Measurements from ENCODE around the gene TMEM178A. TPM values are rescaled to one million over a fixed set of nuclear protein-coding genes. Genes with fewer than 3 reads are reported as not detected.

The TMEM178A gene
- total RNA-seq, 1 donor from 2014 or later: not detected

- Mint-ChIP-seq H3K36me3 (ENCODE audit: low read depth) (no peaks in the 10 kb centered on the region), H3K9me3 (no peaks in the 10 kb centered on the region), H3K4me3 (no peak overlapping the region), H3K27me3 (peaks cover 6% of the 10 kb centered on the region), H3K27ac (no peak overlapping the region), H3K4me1 (no peaks in the 10 kb centered on the region)
- CTCF ChIA-PET: no interaction called here
- POLR2A ChIA-PET: no interaction called here
- intact Hi-C loops (cut with micrococcal nuclease): no loop called here
- TF ChIP-seq CTCF (IDR thresholded peaks at IDR 0.05): no peak
- DNase-seq: no peak
- ATAC-seq (ENCODE audit: low read depth): no peak
Observed at GRCh38 chr2:39715822-39716221, 50.1 kb downstream of the TMEM178A start.

- DNase-seq (no peak), ATAC-seq (ENCODE audit: low read depth) (no peak)
- POLR2A ChIA-PET: no interaction called here
- H3K36me3 Mint-ChIP-seq (ENCODE audit: low read depth): no peaks in the 10 kb centered on the region
- TF ChIP-seq CTCF (IDR thresholded peaks at IDR 0.05): no peak
- CTCF ChIA-PET: no interaction called here
- H3K9me3 Mint-ChIP-seq: no peaks in the 10 kb centered on the region
- no peak overlapping the region for H3K4me3 Mint-ChIP-seq
- peaks cover 8% of the 10 kb centered on the region for H3K27me3 Mint-ChIP-seq
- H3K4me1 Mint-ChIP-seq: no peaks in the 10 kb centered on the region
- no peak overlapping the region for H3K27ac Mint-ChIP-seq
- intact Hi-C loops (cut with micrococcal nuclease): no loop called here
Observed at GRCh38 chr2:39717067-39717466, 51.4 kb downstream of the TMEM178A start.

GRCh38 chr2:39718483-39718882, 52.8 kb downstream of the TMEM178A start:
- TF ChIP-seq CTCF (IDR thresholded peaks at IDR 0.05): no peak
- H3K27ac Mint-ChIP-seq: no peak overlapping the region
- no peak overlapping the region for H3K4me3 Mint-ChIP-seq
- intact Hi-C loops (cut with micrococcal nuclease): no loop called here
- H3K36me3 Mint-ChIP-seq (ENCODE audit: low read depth): no peaks in the 10 kb centered on the region
- peaks cover 7% of the 10 kb centered on the region for H3K27me3 Mint-ChIP-seq
- no peaks in the 10 kb centered on the region for H3K9me3 Mint-ChIP-seq
- no peak for ATAC-seq (ENCODE audit: low read depth)
- no peak for DNase-seq
- POLR2A ChIA-PET: no interaction called here
- no peaks in the 10 kb centered on the region for H3K4me1 Mint-ChIP-seq
- CTCF ChIA-PET: interaction anchor here (0.7 kb wide), 1 partner anchor 23 kb away, joined by 3 read pairs; no protein-coding TSS in a partner anchor

GRCh38 chr2:39719317-39719716, 53.6 kb downstream of the TMEM178A start:
- no peaks in the 10 kb centered on the region for H3K36me3 Mint-ChIP-seq (ENCODE audit: low read depth)
- H3K4me1 Mint-ChIP-seq: no peaks in the 10 kb centered on the region
- DNase-seq (no peak), ATAC-seq (ENCODE audit: low read depth) (no peak)
- no peak overlapping the region for H3K27ac Mint-ChIP-seq
- CTCF ChIA-PET: no interaction called here
- POLR2A ChIA-PET: no interaction called here
- H3K4me3 Mint-ChIP-seq: no peak overlapping the region
- H3K9me3 Mint-ChIP-seq: no peaks in the 10 kb centered on the region
- H3K27me3 Mint-ChIP-seq: peaks cover 7% of the 10 kb centered on the region
- no peak for TF ChIP-seq CTCF (IDR thresholded peaks at IDR 0.05)
- intact Hi-C loops (cut with micrococcal nuclease): no loop called here

- ATAC-seq (ENCODE audit: low read depth) (no peak), DNase-seq (no peak)
- no peaks in the 10 kb centered on the region for H3K9me3 Mint-ChIP-seq
- peaks cover 7% of the 10 kb centered on the region for H3K27me3 Mint-ChIP-seq
- no peak overlapping the region for H3K4me3 Mint-ChIP-seq
- no peak for TF ChIP-seq CTCF (IDR thresholded peaks at IDR 0.05)
- intact Hi-C loops (cut with micrococcal nuclease): no loop called here
- no peaks in the 10 kb centered on the region for H3K4me1 Mint-ChIP-seq
- no peaks in the 10 kb centered on the region for H3K36me3 Mint-ChIP-seq (ENCODE audit: low read depth)
- ChIA-PET CTCF (interaction anchor here (1.3 kb wide), 1 partner anchor 10 kb away, joined by 3 read pairs; no protein-coding TSS in a partner anchor), POLR2A (no interaction called here)
- no peak overlapping the region for H3K27ac Mint-ChIP-seq
Observed at GRCh38 chr2:39720970-39721369, 55.3 kb downstream of the TMEM178A start.

Measured in activated B cell treated with CpG ODN at 0.5 μM for 24 hours (primary cell).